ENCODE results near the gene ZNF451.

ZNF451 gene

GRCh38 chr6:57209030-57209429, 119.0 kb downstream of the ZNF451 start:
- no peak for DNase-seq

GRCh38 chr6:57210060-57210459, 120.1 kb downstream of the ZNF451 start:
- DNase-seq: no peak

GRCh38 chr6:57215260-57215659, 125.3 kb downstream of the ZNF451 start:
- DNase-seq: no peak

GRCh38 chr6:57216235-57217101, 126.5 kb downstream of the ZNF451 start:
- DNase-seq: no peak

GRCh38 chr6:57217270-57217669, 127.3 kb downstream of the ZNF451 start:
- DNase-seq: no peak

Data from suppressor macrophage treated with lipopolysaccharide for 4 hours (primary cell).